Liver (tissue), 9 donors: ENCODE results near the gene CACNA1I. TPM values are rescaled to one million over a fixed set of nuclear protein-coding genes. Genes with fewer than 3 reads are reported as not detected.

Source experiments
- DNase-seq: peaks from one replicate; pipeline ENCODE4 v3.0.0-alpha.2; 2017; ENCODE audit warnings: low spot score
- H3K27ac ChIP-seq, 2 donors: one replicate each; pipeline ENCODE4 v1.7.0; 2013; ENCODE audit warnings: inconsistent platforms in 2 of 2, low read length in 2 of 2, control low read depth in 1 of 2, low read depth in 1 of 2, mild to moderate bottlenecking in 1 of 2
- H3K27me3 ChIP-seq, 4 donors: one replicate each; pipeline versions ENCODE4 v1.6.1 to v1.7.0; 2013; ENCODE audit warnings: low read length in 3 of 4, inconsistent platforms in 1 of 4, mild to moderate bottlenecking in 1 of 4, moderate library complexity in 1 of 4; ENCODE audit not compliant: control insufficient read depth in 4 of 4, insufficient read depth in 4 of 4
- H3K36me3 ChIP-seq, 4 donors: one replicate each; pipeline versions ENCODE4 v1.6.1 to v1.7.0; 2013; ENCODE audit warnings: low read length in 3 of 4, mild to moderate bottlenecking in 3 of 4, low read depth in 1 of 4, moderate library complexity in 1 of 4; ENCODE audit not compliant: control insufficient read depth in 4 of 4, insufficient read depth in 3 of 4
- H3K4me1 ChIP-seq, 4 donors: one replicate each; pipeline versions ENCODE4 v1.6.1 to v1.7.0; 2013; ENCODE audit warnings: low read length in 3 of 4, mild to moderate bottlenecking in 3 of 4, moderate library complexity in 1 of 4; ENCODE audit not compliant: control insufficient read depth in 4 of 4, insufficient read depth in 4 of 4
- H3K4me3 ChIP-seq, 3 donors: one replicate each; pipeline versions ENCODE4 v1.6.1 to v1.7.0; 2013; ENCODE audit warnings: low read length in 3 of 3, control low read depth in 1 of 3, low read depth in 1 of 3, mild to moderate bottlenecking in 1 of 3
- H3K9ac ChIP-seq, 2 donors: one replicate each; pipeline ENCODE4 v1.7.0; 2013; ENCODE audit warnings: low read length in 2 of 2, mild to moderate bottlenecking in 2 of 2, moderate library complexity in 2 of 2, control low read depth in 1 of 2, low read depth in 1 of 2
- H3K9me3 ChIP-seq, 4 donors: one replicate each; pipeline versions ENCODE4 v1.6.1 to v1.7.0; 2013; ENCODE audit warnings: low read length in 3 of 4; ENCODE audit not compliant: control insufficient read depth in 4 of 4
- EGR1 ChIP-seq, 2 donors: IDR thresholded peaks; 2 replicates each; pipeline ENCODE4 v1.6.1; 2016 to 2018; ENCODE audit warnings: antibody characterized with exemption in 2 of 2, low read depth in 2 of 2
- FOXA1 ChIP-seq: IDR thresholded peaks from 2 replicates; pipeline ENCODE4 v1.6.1; 2016; ENCODE audit warnings: antibody characterized with exemption
- GABPA ChIP-seq, 2 donors: IDR thresholded peaks in 1 of 2; conservative IDR thresholded peaks in 1 of 2; 2 replicates each; pipeline ENCODE4 v1.6.1; 2016; ENCODE audit warnings: antibody characterized with exemption in 2 of 2, mild to moderate bottlenecking in 1 of 2, moderate library complexity in 1 of 2
- HNF4G ChIP-seq: IDR thresholded peaks from 2 replicates; pipeline ENCODE4 v1.6.1; 2016; ENCODE audit warnings: antibody characterized with exemption
- JUND ChIP-seq, 2 donors: IDR thresholded peaks; 2 replicates each; pipeline ENCODE4 v1.6.1; 2016; ENCODE audit warnings: antibody characterized with exemption in 2 of 2
- MAX ChIP-seq: IDR thresholded peaks from 2 replicates; pipeline ENCODE4 v1.6.1; 2016; ENCODE audit warnings: antibody characterized with exemption
- NR2F2 ChIP-seq: IDR thresholded peaks from 2 replicates; pipeline ENCODE4 v1.6.1; 2016; ENCODE audit warnings: antibody characterized with exemption
- RAD21 ChIP-seq, 2 donors: IDR thresholded peaks; 2 replicates each; pipeline ENCODE4 v1.6.1; 2016; ENCODE audit warnings: antibody characterized with exemption in 2 of 2, mild to moderate bottlenecking in 2 of 2
- RXRA ChIP-seq, 2 donors: IDR thresholded peaks; 2 replicates each; pipeline ENCODE4 v1.6.1; 2017 to 2018; ENCODE audit warnings: antibody characterized with exemption in 2 of 2, mild to moderate bottlenecking in 1 of 2
- SP1 ChIP-seq: IDR thresholded peaks from 2 replicates; pipeline ENCODE4 v1.6.1; 2018; ENCODE audit warnings: antibody characterized with exemption, mild to moderate bottlenecking
- TAF1 ChIP-seq: conservative IDR thresholded peaks from 2 replicates; pipeline ENCODE4 v1.6.1; 2016; ENCODE audit warnings: antibody characterized with exemption, mild to moderate bottlenecking
- WGBS: extraction: QIAGEN DNeasy Blood & Tissue Kit; methylation state at CpG from one replicate; pipeline ENCODE4 v1.1.7; 2013; 5-methylcytosine and 5-hydroxymethylcytosine counted together
- polyA plus RNA-seq, 2 donors: library from polyadenylated mRNA; stranded (reverse) in 1 of 2; unstranded in 1 of 2; fragments of 200-250 nt in 1 of 2; fragments of >200 nt in 1 of 2; fragmentation: Nextera tagmentation in 1 of 2; extraction: Ambion mirVana in 1 of 2; gene quantifications; one replicate each; pipeline versions ENCODE4 v1.2.1 to v1.2.3, GENCODE V29; 2013 to 2015
- total RNA-seq, 2 donors: library from RNA; depleted of rRNA; stranded (reverse); fragments of >200 nt; gene quantifications; one replicate each; pipeline ENCODE4 v1.2.3, GENCODE V29; 2014
- TF ChIP-seq, protein P1 (sequence below): fragments of 150-350 bp; IDR thresholded peaks from 2 replicates; pipeline ENCODE4 v1.5.1; 2017; ENCODE audit warnings: improper control_type of control experiment, low read depth, low read length; ENCODE audit not compliant: missing input control
- TF ChIP-seq, protein P2 (sequence below): IDR thresholded peaks from 2 replicates; pipeline ENCODE4 v1.6.1; 2016; ENCODE audit warnings: antibody characterized with exemption
- TF ChIP-seq, protein P3 (sequence below): IDR thresholded peaks from 2 replicates; pipeline ENCODE4 v1.6.1; 2016; ENCODE audit warnings: antibody characterized with exemption
- donor health status: healthy.
- donor health status: healthy.
- donor health status: healthy.
- donor health status: healthy.
- donor health status: healthy.

CACNA1I gene
- total and polyA plus RNA-seq, 4 donors = under 0.01 to 0.14 (median 0.01) TPM; not detected in 1

DNA sequence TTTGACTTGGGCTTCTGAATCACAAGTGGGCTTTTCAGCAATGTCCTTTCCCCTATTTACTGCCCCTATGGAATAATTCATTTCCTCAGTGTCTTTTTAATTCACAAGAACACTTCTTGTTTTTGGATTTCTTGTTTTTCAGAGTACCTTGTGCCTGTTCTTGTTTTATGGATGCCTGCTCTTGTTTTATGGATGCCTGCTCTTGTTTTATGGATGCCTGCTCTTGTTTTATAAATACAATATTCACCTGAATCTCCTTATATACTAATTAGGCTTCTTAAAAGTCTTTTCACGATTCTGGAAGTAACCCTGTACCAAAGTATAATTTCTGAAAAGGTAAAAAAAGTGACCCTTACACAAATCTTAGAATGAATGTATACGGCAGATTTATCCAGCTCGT is 32.8 kb downstream of the CACNA1I start:
- no peaks in the 10 kb centered on the region for H3K36me3 ChIP-seq
- WGBS = 59% methylated on average over 3 of the region's 3 CpGs
- H3K4me3 ChIP-seq = no peak overlapping the region
- H3K9ac ChIP-seq = no peak overlapping the region
- H3K9me3 ChIP-seq = peaks cover 0 to 4% (median 2%) of the 10 kb centered on the region in 4 donors
- H3K27ac ChIP-seq = no peak overlapping the region
- peaks cover 0 to under 1% (median 0%) of the 10 kb centered on the region in 4 donors for H3K4me1 ChIP-seq
- TF ChIP-seq GABPA (IDR thresholded peaks at IDR 0.05 in 1 of 2, conservative IDR thresholded peaks at IDR 0.05 in 1 of 2) (no peak), RAD21 (IDR thresholded peaks at IDR 0.05) (no peak), SP1 (no peak), NR2F2 (no peak), FOXA1 (no peak)
- TF ChIP-seq, protein P1, sequence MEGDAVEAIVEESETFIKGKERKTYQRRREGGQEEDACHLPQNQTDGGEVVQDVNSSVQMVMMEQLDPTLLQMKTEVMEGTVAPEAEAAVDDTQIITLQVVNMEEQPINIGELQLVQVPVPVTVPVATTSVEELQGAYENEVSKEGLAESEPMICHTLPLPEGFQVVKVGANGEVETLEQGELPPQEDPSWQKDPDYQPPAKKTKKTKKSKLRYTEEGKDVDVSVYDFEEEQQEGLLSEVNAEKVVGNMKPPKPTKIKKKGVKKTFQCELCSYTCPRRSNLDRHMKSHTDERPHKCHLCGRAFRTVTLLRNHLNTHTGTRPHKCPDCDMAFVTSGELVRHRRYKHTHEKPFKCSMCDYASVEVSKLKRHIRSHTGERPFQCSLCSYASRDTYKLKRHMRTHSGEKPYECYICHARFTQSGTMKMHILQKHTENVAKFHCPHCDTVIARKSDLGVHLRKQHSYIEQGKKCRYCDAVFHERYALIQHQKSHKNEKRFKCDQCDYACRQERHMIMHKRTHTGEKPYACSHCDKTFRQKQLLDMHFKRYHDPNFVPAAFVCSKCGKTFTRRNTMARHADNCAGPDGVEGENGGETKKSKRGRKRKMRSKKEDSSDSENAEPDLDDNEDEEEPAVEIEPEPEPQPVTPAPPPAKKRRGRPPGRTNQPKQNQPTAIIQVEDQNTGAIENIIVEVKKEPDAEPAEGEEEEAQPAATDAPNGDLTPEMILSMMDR = no peak
- TF ChIP-seq, protein P2, sequence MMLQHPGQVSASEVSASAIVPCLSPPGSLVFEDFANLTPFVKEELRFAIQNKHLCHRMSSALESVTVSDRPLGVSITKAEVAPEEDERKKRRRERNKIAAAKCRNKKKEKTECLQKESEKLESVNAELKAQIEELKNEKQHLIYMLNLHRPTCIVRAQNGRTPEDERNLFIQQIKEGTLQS = no peak
- peaks cover 0 to 3% (median 1%) of the 10 kb centered on the region in 4 donors for H3K27me3 ChIP-seq
- no peak for DNase-seq

- peaks cover 0 to 3% (median 0%) of the 10 kb centered on the region in 4 donors for H3K27me3 ChIP-seq
- H3K9me3 ChIP-seq = peaks cover 0 to 2% (median under 1%) of the 10 kb centered on the region in 4 donors
- no peak overlapping the region for H3K9ac ChIP-seq
- H3K4me3 ChIP-seq = no peak overlapping the region
- no peak overlapping the region for H3K27ac ChIP-seq
- TF ChIP-seq EGR1 (IDR thresholded peaks at IDR 0.05; ENCODE audit: low read depth in 2 of 2) (no peak), RXRA (IDR thresholded peaks at IDR 0.05) (no peak), MAX (no peak), HNF4G (no peak), TAF1 (no peak), JUND (IDR thresholded peaks at IDR 0.05) (no peak)
- TF ChIP-seq, protein P3, sequence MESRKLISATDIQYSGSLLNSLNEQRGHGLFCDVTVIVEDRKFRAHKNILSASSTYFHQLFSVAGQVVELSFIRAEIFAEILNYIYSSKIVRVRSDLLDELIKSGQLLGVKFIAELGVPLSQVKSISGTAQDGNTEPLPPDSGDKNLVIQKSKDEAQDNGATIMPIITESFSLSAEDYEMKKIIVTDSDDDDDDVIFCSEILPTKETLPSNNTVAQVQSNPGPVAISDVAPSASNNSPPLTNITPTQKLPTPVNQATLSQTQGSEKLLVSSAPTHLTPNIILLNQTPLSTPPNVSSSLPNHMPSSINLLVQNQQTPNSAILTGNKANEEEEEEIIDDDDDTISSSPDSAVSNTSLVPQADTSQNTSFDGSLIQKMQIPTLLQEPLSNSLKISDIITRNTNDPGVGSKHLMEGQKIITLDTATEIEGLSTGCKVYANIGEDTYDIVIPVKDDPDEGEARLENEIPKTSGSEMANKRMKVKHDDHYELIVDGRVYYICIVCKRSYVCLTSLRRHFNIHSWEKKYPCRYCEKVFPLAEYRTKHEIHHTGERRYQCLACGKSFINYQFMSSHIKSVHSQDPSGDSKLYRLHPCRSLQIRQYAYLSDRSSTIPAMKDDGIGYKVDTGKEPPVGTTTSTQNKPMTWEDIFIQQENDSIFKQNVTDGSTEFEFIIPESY = no peak
- TF ChIP-seq, protein P2 = no peak
- TF ChIP-seq, protein P1 = no peak
- 51% methylated on average over 8 of the region's 8 CpGs for WGBS
- H3K4me1 ChIP-seq = no peaks in the 10 kb centered on the region
- no peak for DNase-seq
- H3K36me3 ChIP-seq = no peaks in the 10 kb centered on the region
Observed at GRCh38 chr22:39610246-39610645, 39.7 kb downstream of the CACNA1I start.
